GM18520 (cell line): ENCODE results near the gene CALD1.

ENCODE experiments used
- ATAC-seq: cut with Tn5 transposase; IDR thresholded peaks from one replicate; pipeline ENCODE4 v1.9.1; 2021; ENCODE audit not compliant: unreplicated experiment

CALD1 gene

GRCh38 chr7:134784251-134785049 is 5.0 kb downstream of the CALD1 start:
- ATAC-seq = no peak

GRCh38 chr7:134785842-134786241 is 6.4 kb downstream of the CALD1 start:
- no peak for ATAC-seq

- ATAC-seq = no peak
These were observed 7.6 kb downstream of the CALD1 start for GRCh38 chr7:134787064-134787463.

- ATAC-seq = no peak
These were observed 8.3 kb downstream of the CALD1 start for GRCh38 chr7:134787720-134788119.

- no peak for ATAC-seq
These were observed 8.8 kb downstream of the CALD1 start for GRCh38 chr7:134788191-134788590.

GRCh38 chr7:134789967-134790685 is 10.7 kb downstream of the CALD1 start:
- ATAC-seq = no peak

GRCh38 chr7:134792968-134793367 is 13.5 kb downstream of the CALD1 start:
- ATAC-seq = no peak

GRCh38 chr7:134795231-134795630 is 15.8 kb downstream of the CALD1 start:
- no peak for ATAC-seq

- no peak for ATAC-seq
These were observed 18.7 kb downstream of the CALD1 start for GRCh38 chr7:134798155-134798554.

- no peak for ATAC-seq
These were observed 19.9 kb downstream of the CALD1 start for GRCh38 chr7:134799377-134799776.

- ATAC-seq = no peak
These were observed 23.3 kb downstream of the CALD1 start for GRCh38 chr7:134802762-134803161.

GRCh38 chr7:134804351-134804750 is 24.9 kb downstream of the CALD1 start:
- no peak for ATAC-seq

GRCh38 chr7:134804854-134805253 is 25.4 kb downstream of the CALD1 start:
- ATAC-seq = no peak

GRCh38 chr7:134806197-134806596 is 26.8 kb downstream of the CALD1 start:
- ATAC-seq = no peak

GRCh38 chr7:134809616-134810015 is 30.2 kb downstream of the CALD1 start:
- no peak for ATAC-seq

GRCh38 chr7:134811765-134812164 is 32.3 kb downstream of the CALD1 start:
- ATAC-seq = no peak

GRCh38 chr7:134813663-134814396 is 34.4 kb downstream of the CALD1 start:
- ATAC-seq = no peak

GRCh38 chr7:134814730-134815364 is 35.4 kb downstream of the CALD1 start:
- ATAC-seq = no peak

GRCh38 chr7:134818613-134819345 is 39.3 kb downstream of the CALD1 start:
- ATAC-seq = no peak

GRCh38 chr7:134819401-134819800 is 40.0 kb downstream of the CALD1 start:
- no peak for ATAC-seq

- no peak for ATAC-seq
These were observed 40.9 kb downstream of the CALD1 start for GRCh38 chr7:134820295-134820694.
